AG04449 (cell line): ENCODE measurements around the gene PPP1R14B.
A peak's percentile ranks its signal among the peaks of the same experiment; 100 is the strongest.
"Not testable (repeated sequence)": the region's sequence is repeated elsewhere in the genome, so short reads cannot be mapped to it uniquely, and the experiment has no call there.

Source experiments
- CTCF ChIA-PET: fragments of 350-600 bp; formaldehyde crosslinking; extraction: SDS; loops from one replicate; lab custom pipeline; 2021; ENCODE audit warnings: antibody characterized with exemption; lab: Yijun Ruan, JAX
- POLR2A ChIA-PET: fragments of 400-600, 350-600 bp; formaldehyde crosslinking; extraction: SDS; loops from one replicate; lab custom pipeline; 2020; ENCODE audit warnings: antibody characterized with exemption, inconsistent platforms; lab: Yijun Ruan, JAX
- DNase-seq: peaks from one replicate; pipeline ENCODE4 v3.0.0-alpha.2; 2010; ENCODE audit warnings: low read depth, low spot score
- H3K4me3 ChIP-seq: 2 replicates; pipeline ENCODE4 v1.5.1; 2011; ENCODE audit warnings: low read depth, mild to moderate bottlenecking, control low read depth, low read length
- TF ChIP-seq, protein P1 (sequence below): IDR thresholded peaks from one replicate; pipeline ENCODE4 v1.5.1; 2011; ENCODE audit warnings: mild to moderate bottlenecking, moderate library complexity, low read length, control low read depth, inconsistent platforms; ENCODE audit not compliant: insufficient read depth; ENCODE audit errors: missing control alignments

PPP1R14B gene

DNA sequence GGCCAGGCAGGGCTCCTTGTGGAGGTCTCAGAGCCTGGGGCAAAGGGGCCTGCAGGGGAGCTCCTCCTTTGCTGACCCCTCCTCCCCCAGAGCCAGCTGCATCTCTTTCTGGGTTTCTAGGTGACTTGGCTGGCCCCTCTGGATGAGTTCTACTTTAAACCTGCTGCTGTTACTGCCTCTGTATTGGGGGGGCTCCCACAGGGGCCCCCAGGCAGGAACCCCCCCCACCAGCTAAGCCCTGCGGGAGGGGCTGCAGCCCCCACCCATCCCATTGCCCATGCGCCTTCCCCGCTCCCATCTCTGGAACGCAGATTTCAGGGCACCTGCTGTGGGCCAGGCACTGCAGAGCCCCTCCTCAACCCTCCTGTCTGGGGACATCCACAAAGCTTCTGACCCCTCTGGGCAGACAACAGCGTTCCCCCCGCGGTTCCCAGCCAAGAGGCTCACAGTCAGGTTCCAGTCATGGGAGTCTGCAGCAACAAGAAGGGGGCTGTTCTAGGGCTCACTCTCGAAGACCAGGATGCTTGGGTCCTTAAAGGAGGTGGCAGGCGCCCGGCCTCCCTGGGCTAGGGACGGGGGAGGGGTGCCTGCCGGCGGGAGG, 3.8 kb upstream of the PPP1R14B start:
- ChIA-PET POLR2A (interaction anchor here (1.0 to 1.4 kb wide), 3 partner anchors 9 to 21 kb away, joined by 3 to 5 read pairs (median 3); partner anchors contain the start of gene FKBP2), CTCF (interaction anchor here (0.6 to 10.8 kb wide), 26 partner anchors 7 to 108 kb away, joined by 3 to 224 read pairs (median 6); partner anchors contain the start of genes CATSPERZ, ESRRA, FERMT3 and FKBP2)
- DNase-seq, result no peak
- TF ChIP-seq, protein P1, sequence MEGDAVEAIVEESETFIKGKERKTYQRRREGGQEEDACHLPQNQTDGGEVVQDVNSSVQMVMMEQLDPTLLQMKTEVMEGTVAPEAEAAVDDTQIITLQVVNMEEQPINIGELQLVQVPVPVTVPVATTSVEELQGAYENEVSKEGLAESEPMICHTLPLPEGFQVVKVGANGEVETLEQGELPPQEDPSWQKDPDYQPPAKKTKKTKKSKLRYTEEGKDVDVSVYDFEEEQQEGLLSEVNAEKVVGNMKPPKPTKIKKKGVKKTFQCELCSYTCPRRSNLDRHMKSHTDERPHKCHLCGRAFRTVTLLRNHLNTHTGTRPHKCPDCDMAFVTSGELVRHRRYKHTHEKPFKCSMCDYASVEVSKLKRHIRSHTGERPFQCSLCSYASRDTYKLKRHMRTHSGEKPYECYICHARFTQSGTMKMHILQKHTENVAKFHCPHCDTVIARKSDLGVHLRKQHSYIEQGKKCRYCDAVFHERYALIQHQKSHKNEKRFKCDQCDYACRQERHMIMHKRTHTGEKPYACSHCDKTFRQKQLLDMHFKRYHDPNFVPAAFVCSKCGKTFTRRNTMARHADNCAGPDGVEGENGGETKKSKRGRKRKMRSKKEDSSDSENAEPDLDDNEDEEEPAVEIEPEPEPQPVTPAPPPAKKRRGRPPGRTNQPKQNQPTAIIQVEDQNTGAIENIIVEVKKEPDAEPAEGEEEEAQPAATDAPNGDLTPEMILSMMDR, result no peak
- H3K4me3 ChIP-seq, result peak overlapping the region; percentile 72

DNA sequence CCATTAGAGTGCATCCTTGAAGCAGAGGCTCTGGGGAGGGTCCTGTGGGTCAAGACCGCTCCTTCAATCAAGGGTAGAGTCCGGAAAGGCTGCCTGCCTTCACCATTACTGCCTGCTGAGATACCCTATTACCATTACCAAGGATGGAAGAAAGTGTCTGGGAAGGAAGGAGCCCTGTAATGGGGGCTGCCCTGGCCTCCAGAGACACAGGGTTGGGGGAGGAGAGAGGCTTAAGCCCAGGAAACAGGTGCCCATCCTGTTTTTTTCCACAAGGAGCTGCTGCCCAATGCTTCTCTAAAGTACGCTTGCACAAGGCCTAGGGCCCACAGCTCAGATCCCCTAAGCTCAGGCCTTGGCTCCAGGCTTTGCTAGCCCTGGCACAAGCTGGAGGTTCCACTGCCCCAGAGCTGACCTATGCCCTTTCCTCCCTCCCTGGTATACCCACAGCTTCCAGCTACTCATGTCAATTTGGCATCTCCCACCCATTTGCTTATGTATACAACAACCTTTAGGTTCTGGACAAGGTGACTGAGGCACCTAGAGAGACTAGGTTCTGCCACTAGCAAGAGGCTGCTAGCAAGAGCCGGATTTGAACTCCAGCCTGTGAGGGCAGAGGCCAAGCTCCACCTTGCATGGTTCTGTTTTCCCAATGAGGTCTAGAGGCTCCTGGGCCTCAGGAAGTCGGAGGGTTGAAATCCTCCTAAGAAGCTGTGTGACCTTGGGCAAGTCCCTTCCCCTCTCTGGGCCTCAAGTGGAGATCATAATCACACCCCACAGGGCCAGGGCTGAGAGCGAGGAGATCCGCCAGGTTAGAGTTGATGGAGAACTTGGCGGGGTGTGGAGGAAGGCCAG, 3.0 kb upstream of the PPP1R14B start:
- no peak for DNase-seq
- H3K4me3 ChIP-seq, result no peak overlapping the region
- ChIA-PET CTCF (interaction anchor here (1.0 to 10.8 kb wide), 17 partner anchors 7 to 105 kb away, joined by 3 to 224 read pairs (median 10); partner anchors contain the start of genes CATSPERZ, ESRRA, FERMT3 and FKBP2), POLR2A (interaction anchor here (0.6 to 1.4 kb wide), 4 partner anchors 9 to 22 kb away, joined by 3 to 5 read pairs (median 3); partner anchors contain the start of gene FKBP2)
- TF ChIP-seq, protein P1, result no peak

DNA sequence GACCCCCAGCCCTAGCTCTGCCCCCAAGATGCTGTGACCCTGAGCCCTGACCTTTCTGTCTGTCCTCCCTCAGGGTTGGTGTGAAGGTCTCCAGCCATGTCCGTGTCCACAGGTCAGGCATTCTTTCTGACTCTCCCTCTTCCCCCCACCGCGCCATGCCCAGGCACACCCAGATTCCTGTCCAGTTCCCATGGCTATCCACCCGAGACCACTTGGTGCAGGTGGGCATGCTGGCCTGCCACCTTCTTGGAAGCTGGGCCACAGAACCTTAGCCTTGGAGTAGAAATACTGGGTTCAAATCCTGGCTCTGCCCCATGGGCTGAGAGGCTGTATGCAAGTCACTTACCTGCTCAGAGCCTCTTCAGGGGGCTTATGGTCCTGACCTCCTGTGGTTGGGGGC, 2.3 kb upstream of the PPP1R14B start:
- POLR2A ChIA-PET, result interaction anchor here (0.6 to 7.1 kb wide), 2 partner anchors 17 to 21 kb away, joined by 3 to 61 read pairs; no protein-coding TSS in a partner anchor
- CTCF ChIA-PET, result interaction anchor here (1.1 to 10.8 kb wide), 5 partner anchors 8 to 54 kb away, joined by 3 to 224 read pairs (median 103); partner anchors contain the start of genes CATSPERZ, ESRRA, FERMT3 and FKBP2

DNA sequence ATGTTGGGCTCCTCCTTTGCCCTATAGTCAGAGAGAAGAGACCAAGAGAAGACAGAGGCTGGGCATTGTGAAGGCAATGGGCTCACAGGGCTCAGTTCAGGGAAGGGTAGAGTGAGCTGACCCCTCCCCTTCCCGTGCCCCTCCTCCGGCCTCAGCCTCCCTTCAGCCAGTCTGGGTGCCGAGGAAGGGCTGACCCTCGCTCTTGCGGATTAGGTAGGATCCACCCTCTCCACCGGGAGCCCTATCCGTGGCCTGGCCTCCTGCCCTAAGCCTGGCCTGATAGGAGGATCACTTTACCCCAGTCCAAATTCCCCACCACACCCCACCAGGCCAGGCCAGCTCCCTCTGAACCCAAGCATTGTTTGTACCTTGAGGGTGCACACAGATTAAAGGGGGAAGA, 1.8 kb upstream of the PPP1R14B start:
- TF ChIP-seq, protein P1, result no peak
- DNase-seq, result no peak
- no peak overlapping the region for H3K4me3 ChIP-seq
- POLR2A ChIA-PET, result interaction anchor here (7.1 kb wide), 1 partner anchor 21 kb away, joined by 61 read pairs; no protein-coding TSS in a partner anchor
- CTCF ChIA-PET, result interaction anchor here (4.1 to 10.8 kb wide), 4 partner anchors 17 to 54 kb away, joined by 20 to 224 read pairs (median 121); partner anchors contain the start of genes CATSPERZ, ESRRA and FERMT3

More for the DNA sequence above, 2.3 kb upstream of the PPP1R14B start:
- no peak overlapping the region for H3K4me3 ChIP-seq
- TF ChIP-seq, protein P1, result no peak
- no peak for DNase-seq

DNA sequence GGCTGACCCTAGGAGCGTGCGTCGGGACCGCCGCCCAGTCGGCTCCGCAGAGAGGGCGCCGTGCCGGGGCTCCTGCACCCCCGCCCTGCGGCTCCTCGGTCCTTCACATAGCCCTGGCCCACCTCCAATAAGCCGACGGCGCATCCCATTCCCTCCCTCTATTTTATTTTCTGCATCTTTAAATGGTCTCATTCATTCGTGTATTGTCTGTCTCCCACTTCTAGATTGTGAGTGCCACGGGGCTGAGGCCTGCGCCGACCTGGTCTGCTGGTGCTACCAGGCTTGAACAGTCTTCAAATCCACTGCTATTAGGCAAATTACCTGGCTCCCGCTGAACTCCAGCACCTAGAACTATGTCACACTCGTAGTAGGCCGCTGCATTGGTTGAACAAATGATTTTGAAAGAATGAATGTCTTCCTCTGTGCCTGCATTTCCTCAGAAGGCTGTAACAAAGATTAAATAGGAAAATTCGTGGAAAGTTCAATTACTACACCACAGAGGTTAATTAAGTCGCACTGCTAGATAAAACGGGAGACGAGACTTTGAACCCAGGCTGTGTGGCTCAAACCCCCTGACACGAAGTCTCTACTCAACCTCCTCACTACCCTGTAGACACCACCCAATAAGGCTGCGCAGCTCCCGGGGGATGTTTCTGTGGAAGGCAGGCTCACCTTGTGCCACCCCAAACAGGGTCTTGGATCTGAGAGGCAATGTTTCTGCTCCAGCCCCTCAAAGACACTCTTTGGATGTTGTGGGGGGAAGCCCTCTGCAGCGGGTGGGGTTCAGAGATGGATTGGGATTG, 1.2 kb upstream of the PPP1R14B start:
- POLR2A ChIA-PET, result interaction anchor here (7.1 kb wide), 1 partner anchor 22 kb away, joined by 61 read pairs; no protein-coding TSS in a partner anchor

DNA sequence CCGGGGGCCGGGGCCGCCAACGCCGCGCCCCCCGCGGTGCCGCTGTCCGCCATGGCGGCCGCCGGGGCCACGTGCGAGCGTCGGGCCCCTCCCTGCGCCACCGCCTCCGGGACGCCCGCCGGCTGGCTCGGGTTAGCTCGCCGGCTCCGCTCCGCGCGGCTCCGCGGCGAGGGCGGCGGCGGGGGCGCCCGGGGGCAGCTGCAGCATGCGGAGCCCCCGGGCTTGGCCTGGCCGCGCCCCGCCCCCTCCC, 197 bp downstream of the PPP1R14B start:
- DNase-seq, result not testable (repeated sequence)
- peak overlapping the region; percentile 88 for H3K4me3 ChIP-seq
- POLR2A ChIA-PET, result interaction anchor here (0.6 to 7.1 kb wide), 7 partner anchors 9 to 532 kb away, joined by 3 to 61 read pairs (median 4); partner anchors contain the start of genes PRDX5 and TRMT112
- CTCF ChIA-PET, result interaction anchor here (1.5 to 10.8 kb wide), 5 partner anchors 9 to 108 kb away, joined by 3 to 224 read pairs (median 103); partner anchors contain the start of genes CATSPERZ, ESRRA and FERMT3

More for the DNA sequence above, 1.2 kb upstream of the PPP1R14B start:
- TF ChIP-seq, protein P1, result no peak
- DNase-seq, result no peak
- peak overlapping the region; percentile 75 for H3K4me3 ChIP-seq
- CTCF ChIA-PET, result interaction anchor here (0.8 to 10.8 kb wide), 6 partner anchors 8 to 107 kb away, joined by 3 to 224 read pairs (median 54); partner anchors contain the start of genes CATSPERZ, ESRRA and FERMT3
